ENCODE measurements around the gene ZNF804A.
"Not testable (repeated sequence)": the region's sequence is repeated elsewhere in the genome, so short reads cannot be mapped to it uniquely, and the experiment has no call there.

ZNF804A gene

DNA sequence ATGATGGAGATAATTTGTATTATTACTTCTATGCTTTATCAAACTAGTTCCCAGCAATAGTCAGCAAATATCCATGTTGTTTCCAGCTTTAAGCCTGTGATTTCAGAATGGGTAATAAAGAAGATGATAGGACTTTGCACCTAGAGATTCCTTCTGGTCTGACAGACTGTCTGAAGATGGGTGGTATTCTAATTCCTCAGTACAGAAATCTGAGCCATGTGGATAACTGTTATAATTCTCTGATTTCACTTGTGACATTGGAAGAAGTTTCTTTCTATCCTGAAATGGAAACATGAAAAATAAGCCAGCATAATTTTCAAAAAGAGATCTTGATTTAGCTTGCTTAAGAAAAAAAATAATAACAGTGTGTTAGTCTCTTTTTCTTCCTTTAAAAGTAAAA lies 130.1 kb downstream of the ZNF804A start:
- DNase-seq = no peak

DNA sequence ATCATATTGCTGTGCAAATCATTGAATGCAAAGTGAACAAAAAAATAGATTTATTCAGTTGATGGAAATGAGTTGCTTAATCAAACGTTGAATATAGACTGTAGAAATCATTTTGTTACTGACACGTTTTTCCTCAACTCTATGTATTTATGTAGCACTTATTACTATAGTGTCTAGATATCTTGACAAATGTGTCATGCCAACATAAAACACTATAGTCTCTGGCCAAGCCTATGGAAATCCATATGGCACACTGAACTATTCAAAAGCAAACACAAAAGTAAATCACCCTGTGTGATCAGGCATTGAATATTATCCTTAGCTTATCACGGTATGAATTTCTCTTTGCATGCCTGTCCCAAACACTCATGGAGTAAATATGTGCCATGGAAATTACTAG lies 131.3 kb downstream of the ZNF804A start:
- no peak for DNase-seq

- DNase-seq = no peak
Measured at GRCh38 chr2:184730288-184730687, 132.0 kb downstream of the ZNF804A start.

DNA sequence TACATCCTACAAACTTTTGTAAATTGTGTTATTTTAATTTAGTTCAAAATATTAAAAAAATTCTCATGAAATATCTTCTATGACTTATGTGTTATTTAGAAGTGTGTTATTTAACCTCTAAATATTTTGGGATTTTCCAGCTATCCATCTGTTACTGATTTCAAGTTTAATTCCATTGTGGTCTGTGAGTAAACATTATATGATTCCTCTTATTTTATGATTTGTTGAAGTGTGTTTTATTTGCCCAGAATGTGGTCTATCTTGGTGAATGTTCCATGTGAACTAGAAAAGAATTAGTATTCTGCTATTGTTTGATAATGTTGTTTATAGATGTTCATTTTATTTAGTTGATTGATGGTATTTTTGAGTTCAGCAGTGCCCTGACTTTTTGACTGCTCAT lies 136.0 kb downstream of the ZNF804A start:
- DNase-seq = no peak

DNA sequence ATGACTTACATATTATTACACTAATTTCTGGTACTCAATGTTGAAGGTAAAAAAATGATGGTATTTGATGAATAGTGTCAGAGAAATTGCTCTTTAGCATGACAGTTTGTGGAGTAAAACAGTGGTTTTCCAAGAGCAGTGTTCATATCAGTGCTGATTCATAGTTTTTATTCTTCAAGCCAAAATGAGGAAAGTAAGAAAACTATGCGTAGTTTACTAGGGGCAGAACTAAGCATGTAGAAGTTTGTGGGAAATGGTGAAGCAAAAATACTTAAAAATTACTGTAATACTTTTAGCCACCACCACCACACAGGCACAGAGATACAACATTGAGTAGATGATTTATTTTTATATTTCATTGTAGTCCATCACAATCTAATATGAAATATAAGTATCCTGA lies 137.3 kb downstream of the ZNF804A start:
- DNase-seq = no peak

DNA sequence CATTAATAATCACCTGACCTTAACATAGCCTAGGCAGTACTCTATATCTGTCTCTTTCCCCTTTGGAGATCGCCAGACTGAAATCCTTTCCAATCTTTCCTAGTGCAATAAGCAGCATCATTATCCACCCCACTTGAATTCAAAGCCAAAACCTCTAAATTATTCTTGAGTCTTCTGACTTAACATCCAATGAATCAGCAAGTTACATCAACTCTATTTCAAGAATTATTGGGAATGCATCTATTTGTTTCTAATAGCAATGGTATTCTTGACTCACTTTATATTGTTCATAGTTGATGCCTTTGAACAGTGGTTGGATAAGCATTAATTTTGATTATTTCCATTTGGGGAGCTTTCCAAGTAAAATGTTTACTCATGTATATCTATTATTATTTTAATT lies 144.8 kb downstream of the ZNF804A start:
- no peak for DNase-seq

DNA sequence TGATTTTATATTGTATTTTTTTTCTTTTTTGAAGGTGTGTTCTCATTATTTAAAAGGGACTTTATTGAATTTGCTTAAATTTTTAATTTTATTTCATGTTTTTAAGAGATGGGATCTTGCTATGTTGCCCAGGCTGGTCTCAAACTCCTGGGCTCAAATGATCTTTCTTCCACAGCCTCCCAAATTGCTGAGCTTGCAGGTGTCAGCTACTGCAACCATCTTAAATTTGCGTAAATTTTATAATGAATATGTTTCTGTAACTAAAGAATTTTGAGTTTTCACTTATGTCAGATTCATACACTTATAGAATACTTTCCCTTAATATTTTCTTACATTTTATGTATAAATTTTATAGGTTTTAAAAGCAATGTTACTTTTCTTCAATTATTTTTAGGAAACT lies 157.8 kb downstream of the ZNF804A start:
- no peak for DNase-seq

GRCh38 chr2:184756885-184757284 lies 158.6 kb downstream of the ZNF804A start:
- DNase-seq = no peak

DNA sequence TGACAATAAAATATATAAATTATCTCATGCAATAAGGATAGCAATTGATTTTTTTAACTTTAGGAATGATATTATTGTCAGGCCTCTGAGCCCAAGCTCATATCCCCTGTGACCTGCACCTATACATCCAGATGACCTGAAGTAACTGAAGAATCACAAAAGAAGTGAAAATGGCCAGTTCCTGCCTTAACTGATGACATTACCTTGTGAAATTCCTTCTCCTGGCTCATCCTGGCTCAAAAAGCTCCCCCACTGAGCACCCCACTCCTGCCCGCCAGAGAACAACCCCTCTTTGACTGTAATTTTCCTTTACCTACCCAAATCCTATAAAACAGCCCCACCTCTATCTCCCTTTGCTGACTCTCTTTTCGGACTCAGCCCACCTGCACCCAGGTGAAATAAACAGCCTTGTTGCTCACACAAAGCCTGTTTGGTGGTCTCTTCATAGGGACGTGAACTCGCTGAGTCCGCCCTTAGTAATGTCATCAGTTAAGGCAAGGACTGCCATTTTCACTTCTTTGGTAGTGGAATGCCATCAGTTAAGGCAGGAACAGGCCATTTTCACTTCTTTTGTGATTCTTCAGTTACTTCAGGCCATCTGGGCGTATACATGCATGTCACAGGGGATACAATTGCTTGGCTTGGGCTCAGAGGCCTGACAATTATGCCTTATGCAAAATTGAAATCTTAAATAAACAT lies 161.4 kb downstream of the ZNF804A start:
- not testable (repeated sequence) for DNase-seq

DNA sequence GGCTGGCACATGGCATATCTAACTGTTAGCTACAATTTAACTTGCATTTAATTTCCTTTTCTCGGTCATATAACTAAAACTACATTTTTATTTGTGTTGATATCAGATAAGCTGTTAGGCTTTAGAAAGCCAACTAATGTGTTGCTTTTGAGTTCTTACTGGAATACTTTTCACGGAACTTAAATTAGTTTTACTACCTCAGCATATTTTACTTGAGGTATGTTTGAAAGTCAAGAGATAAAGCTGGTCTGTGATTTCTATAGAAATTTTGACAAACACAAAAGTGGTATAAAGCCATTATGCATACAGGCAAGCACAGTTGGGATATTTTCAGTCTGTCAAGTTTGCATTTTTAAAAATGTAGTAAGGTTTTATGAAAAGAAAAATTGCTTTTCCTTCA lies 162.6 kb downstream of the ZNF804A start:
- no peak for DNase-seq

DNA sequence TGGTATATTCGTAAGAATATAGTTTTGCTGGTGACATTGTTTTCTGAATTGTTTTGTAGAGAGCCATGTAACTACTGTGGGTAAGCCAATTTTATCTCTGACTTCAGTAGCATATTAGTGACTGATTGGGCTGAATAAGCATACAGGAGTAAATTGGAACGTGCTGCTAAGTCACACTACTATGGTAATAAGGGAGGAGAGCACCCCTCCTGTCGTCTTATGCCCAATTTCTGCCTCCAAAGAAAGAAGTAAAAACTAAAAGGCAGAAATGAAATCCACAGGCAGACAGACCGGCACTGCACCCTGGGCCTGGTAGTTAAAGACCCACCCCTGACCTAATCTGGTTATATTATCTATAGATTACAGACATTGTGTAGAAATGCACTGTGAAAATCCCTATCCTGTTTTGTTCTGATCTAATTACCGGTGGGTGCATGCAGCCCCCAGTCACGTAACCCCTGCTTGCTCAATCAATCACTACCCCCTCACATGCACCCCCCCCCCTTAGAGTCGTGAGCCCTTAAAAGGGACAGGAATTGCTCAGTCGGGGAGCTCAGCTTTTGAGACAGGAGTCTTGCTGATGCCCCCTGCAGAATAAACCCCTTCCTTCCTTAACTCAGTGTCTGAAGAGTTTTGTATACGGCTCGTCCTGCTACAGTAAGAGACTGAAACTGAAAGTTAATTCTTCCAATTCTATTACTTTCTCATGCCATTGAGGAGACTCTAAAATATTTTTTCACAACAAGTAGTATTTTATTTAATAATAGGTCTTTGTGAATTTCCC lies 167.0 kb downstream of the ZNF804A start:
- no peak for DNase-seq

- no peak for DNase-seq
Measured at GRCh38 chr2:184767059-184767458, 168.7 kb downstream of the ZNF804A start.

GRCh38 chr2:184769023-184769422 lies 170.7 kb downstream of the ZNF804A start:
- DNase-seq = no peak

- no peak for DNase-seq
Measured at GRCh38 chr2:184769686-184770085, 171.4 kb downstream of the ZNF804A start.

GRCh38 chr2:184779777-184780176 lies 181.4 kb downstream of the ZNF804A start:
- no peak for DNase-seq

DNA sequence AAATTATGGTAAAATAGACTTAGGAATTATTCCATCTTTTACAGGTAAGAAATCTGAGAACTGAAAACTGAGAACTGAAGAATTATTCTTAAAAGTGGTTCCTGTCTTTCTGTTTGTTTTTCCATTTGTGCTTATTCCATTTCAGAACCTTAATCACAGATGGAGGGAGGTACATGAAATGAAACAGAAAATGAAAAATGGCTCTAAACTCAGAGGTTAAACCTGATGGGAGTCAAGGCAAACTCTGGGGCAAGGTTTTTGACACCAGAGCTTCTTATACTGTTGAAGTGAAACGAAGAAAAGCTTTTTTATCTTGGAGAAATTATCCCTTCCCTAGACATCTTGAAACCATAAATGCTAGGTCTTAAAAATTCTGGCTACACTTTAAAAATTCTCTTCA lies 182.1 kb downstream of the ZNF804A start:
- no peak for DNase-seq

GRCh38 chr2:184780944-184781343 lies 182.6 kb downstream of the ZNF804A start:
- DNase-seq = no peak

DNA sequence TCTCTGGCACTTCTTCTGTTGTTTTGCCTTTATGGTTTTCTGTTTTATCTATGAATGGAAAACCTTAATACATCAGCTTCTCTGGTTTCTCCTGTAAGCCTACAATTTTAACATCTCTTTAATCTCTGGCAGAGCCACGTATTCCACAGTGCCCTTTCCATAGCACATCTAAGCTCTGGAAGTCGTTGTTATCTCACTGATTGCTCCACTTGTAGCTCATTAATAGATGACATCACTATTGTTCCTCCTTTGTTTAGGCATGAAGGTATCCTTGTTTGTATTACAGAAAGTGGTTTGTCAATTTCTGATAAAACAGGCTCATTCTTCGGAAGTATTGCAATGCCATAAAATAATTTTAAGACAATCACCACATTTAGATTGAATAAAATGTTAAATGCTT lies 185.2 kb downstream of the ZNF804A start:
- no peak for DNase-seq

DNA sequence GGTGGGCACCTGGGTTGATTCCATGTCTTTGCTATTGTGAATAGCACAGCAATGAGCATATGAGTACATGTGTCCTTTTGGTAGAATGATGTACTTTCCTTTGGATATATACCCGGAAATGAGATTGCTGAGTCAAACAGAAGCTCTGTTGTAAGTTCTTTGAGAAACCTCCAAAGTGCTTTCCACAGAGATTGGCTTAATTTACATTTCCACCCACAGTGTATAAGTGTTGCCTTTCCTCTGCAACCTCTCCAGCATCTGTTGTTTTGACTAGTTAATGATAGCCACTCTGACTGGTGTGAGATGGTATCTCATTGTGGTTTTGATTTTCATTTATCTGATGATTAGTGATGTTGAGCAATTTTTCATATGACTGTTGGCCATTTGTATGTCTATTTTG lies 194.8 kb downstream of the ZNF804A start:
- DNase-seq = no peak

GRCh38 chr2:184799379-184799778 lies 201.1 kb downstream of the ZNF804A start:
- no peak for DNase-seq

DNA sequence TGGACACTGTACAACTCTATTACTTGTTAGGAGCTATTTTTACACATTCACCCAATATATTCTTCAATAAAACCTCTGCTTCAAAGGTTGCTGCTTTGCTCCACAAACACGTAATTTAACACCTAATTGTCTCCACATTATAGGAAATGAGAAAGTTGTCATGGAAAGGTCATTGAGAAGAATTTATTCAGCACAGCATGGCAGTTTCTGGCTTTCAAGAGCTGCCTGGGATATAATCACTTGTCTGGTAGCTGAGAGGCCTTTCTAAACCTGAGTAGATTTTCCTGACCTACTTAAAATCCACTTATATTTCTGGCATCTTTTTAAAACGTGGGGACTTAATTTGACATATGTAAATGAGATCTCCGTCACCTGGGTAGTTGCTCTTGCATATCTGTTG lies 216.1 kb downstream of the ZNF804A start:
- no peak for DNase-seq

- no peak for DNase-seq
Measured at GRCh38 chr2:184815824-184816223, 217.5 kb downstream of the ZNF804A start.

GRCh38 chr2:184824597-184824996 lies 226.3 kb downstream of the ZNF804A start:
- no peak for DNase-seq

GRCh38 chr2:184830531-184830930 lies 232.2 kb downstream of the ZNF804A start:
- no peak for DNase-seq
